HFF-Myc (cell line): ENCODE data around the gene HLA-E.
"Not testable (repeated sequence)": the region's sequence is repeated elsewhere in the genome, so short reads cannot be mapped to it uniquely, and the experiment has no call there.

Experiments used
- DNase-seq: peaks from one replicate; pipeline ENCODE4 v3.0.0-alpha.2; 2011; ENCODE audit warnings: low read depth; ENCODE audit errors: extremely low read depth
- H3K4me3 ChIP-seq: replicated peaks from 2 replicates; pipeline ENCODE4 v1.5.1; 2011; ENCODE audit warnings: low read depth, mild to moderate bottlenecking, control low read depth, low read length
- TF ChIP-seq, protein P1 (sequence below): IDR thresholded peaks from 2 replicates; pipeline ENCODE4 v1.5.1; 2012; ENCODE audit warnings: mild to moderate bottlenecking, low read depth, low read length, control low read depth; ENCODE audit errors: missing control alignments

The HLA-E gene

DNA sequence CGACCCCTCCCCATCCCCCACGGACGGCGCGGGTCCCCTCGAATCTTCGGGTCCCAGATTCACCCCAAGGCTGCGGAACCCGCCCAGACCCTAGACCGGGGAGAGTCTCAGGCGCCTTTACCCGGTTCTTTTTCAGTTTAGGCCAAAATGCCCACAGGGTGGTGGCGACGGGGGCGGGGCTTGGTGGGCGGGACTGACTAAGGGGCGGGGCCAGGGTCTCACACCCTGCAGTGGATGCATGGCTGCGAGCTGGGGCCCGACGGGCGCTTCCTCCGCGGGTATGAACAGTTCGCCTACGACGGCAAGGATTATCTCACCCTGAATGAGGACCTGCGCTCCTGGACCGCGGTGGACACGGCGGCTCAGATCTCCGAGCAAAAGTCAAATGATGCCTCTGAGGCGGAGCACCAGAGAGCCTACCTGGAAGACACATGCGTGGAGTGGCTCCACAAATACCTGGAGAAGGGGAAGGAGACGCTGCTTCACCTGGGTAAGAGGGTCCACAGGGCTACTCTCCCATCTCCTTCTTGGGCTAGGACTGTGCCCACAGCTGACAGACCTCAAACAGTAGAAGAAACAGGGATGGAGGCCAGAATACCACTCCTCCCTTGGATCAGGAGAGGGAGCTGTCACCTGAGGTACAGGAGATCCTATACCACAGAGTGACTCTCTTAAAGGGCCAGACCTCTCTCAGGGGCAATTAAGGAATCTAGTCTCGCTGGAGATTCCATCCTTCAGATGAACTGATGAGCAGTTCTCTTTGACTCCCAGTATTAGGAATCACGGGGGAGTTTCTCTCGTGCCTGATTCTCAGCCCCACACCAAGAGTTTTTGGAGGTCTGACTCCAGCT, 942 bp downstream of the HLA-E start:
- peak overlapping the region; percentile 96 for H3K4me3 ChIP-seq
- TF ChIP-seq, protein P1, sequence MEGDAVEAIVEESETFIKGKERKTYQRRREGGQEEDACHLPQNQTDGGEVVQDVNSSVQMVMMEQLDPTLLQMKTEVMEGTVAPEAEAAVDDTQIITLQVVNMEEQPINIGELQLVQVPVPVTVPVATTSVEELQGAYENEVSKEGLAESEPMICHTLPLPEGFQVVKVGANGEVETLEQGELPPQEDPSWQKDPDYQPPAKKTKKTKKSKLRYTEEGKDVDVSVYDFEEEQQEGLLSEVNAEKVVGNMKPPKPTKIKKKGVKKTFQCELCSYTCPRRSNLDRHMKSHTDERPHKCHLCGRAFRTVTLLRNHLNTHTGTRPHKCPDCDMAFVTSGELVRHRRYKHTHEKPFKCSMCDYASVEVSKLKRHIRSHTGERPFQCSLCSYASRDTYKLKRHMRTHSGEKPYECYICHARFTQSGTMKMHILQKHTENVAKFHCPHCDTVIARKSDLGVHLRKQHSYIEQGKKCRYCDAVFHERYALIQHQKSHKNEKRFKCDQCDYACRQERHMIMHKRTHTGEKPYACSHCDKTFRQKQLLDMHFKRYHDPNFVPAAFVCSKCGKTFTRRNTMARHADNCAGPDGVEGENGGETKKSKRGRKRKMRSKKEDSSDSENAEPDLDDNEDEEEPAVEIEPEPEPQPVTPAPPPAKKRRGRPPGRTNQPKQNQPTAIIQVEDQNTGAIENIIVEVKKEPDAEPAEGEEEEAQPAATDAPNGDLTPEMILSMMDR, result no peak
- no peak for DNase-seq

DNA sequence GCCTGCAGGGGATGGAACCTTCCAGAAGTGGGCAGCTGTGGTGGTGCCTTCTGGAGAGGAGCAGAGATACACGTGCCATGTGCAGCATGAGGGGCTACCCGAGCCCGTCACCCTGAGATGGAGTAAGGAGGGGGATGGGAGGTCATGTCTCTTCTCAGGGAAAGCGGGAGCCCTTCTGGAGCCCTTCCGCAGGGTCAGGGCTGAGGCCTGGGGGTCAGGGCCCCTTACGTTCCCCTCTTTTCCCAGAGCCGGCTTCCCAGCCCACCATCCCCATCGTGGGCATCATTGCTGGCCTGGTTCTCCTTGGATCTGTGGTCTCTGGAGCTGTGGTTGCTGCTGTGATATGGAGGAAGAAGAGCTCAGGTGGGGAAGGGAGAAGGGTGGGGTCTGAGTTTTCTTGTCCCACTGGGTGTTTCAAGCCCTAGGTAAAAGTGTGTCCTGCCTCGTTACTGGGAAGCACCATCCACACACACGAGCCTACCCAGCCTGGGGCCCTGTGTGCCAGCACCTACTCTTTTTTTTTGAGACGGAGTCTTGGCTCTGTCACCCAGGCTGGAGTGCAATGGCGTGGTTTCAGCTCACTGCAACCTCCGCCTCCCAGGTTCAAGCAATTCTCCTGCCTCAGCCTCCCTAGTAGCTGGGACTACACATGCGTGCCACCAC, 2.1 kb downstream of the HLA-E start:
- not testable (repeated sequence) for H3K4me3 ChIP-seq

DNA sequence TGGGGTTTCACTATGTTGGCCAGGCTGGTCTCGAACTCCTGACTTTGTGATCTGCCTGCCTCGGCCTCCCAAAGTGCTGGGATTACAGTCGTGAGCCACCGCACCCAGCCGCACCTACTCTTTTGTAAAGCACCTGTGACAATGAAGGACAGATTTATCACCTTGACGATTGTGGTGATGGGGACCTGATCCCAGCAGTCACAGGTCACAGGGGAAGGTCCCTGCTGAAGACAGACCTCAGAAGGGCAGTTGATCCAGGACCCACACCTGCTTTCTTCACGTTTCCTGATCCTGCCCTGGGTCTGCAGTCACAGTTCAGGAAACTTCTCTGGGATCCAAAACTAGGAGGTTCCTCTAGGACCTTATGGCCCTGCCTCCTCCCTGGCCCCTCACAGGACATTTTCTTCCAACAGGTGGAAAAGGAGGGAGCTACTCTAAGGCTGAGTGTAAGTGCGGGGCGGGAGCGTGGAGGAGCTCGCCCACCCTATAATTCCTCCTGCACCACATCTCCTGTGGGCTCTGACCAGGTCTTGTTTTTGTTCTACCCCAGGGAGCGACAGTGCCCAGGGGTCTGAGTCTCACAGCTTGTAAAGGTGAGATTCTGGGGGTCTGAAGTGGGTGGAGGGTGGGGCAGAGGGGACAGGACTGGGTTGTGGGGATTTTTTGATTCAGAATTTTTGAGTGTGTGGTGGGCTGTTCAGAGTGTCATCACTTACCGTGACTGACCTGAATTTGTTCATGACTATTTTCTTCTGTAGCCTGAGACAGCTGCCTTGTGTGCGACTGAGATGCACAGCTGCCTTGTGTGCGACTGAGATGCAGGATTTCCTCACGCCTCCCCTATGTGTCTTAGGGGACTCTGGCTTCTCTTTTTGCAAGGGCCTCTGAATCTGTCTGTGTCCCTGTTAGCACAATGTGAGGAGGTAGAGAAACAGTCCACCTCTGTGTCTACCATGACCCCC, 3.0 kb downstream of the HLA-E start:
- TF ChIP-seq, protein P1, result no peak
- no peak overlapping the region for H3K4me3 ChIP-seq
- DNase-seq, result no peak

More for the DNA sequence above, 2.1 kb downstream of the HLA-E start:
- not testable (repeated sequence) for DNase-seq

DNA sequence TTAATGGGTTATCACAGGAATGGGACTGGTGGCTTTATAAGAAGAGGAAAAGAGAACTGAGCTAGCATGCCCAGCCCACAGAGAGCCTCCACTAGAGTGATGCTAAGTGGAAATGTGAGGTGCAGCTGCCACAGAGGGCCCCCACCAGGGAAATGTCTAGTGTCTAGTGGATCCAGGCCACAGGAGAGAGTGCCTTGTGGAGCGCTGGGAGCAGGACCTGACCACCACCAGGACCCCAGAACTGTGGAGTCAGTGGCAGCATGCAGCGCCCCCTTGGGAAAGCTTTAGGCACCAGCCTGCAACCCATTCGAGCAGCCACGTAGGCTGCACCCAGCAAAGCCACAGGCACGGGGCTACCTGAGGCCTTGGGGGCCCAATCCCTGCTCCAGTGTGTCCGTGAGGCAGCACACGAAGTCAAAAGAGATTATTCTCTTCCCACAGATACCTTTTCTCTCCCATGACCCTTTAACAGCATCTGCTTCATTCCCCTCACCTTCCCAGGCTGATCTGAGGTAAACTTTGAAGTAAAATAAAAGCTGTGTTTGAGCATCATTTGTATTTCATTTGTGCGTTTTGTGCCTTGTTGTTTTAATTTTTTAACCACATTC, 4.4 kb downstream of the HLA-E start:
- no peak overlapping the region for H3K4me3 ChIP-seq
- no peak for DNase-seq
- TF ChIP-seq, protein P1, result peak; percentile 15

DNA sequence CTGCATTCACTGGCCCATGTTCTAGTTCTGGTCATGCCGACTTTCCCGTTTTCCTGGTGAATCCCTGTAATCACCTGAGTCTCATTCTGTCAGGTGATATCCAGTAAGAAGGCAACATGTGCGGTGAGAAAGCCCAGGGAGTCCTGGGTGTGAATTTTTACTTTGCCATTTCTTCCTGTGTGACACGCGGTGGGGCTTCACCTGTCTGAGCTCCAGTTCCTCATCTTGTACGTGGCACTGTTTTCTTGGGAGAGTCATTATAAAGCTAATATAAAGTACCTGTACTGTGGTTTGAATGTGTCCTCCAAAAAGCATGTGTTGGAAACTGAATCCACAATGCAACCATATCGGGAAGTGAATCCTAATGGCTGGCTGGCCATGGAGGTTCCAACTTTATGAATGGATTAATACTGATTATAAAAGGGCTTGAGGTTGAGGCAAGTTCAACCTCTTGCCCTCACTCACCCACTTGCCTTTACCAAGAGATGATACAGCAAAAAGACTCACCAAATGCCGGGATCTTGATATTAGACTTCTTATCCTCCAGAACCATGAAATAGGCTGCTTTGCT, 5.1 kb downstream of the HLA-E start:
- no peak for DNase-seq
- H3K4me3 ChIP-seq, result no peak overlapping the region
- TF ChIP-seq, protein P1, result no peak

DNA sequence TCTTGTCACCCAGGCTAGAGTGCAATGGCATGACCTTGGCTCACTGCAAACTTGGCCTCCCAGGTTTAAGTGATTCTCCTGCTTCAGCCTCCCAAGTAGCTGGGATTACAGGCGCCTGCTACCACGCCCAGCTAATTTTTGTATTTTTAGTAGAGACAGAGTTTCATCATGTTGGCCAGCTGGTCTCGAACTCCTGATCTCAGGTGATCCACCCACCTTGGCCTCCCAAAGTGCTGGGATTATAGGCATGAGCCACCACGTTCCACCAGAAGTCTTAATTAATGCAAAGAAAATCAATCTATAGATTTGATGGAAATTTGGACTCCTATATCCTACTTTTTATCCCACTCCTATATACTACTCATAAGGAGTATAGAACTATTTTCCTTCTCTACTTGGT, 5.8 kb downstream of the HLA-E start:
- H3K4me3 ChIP-seq, DNase-seq: not testable (repeated sequence)

DNA sequence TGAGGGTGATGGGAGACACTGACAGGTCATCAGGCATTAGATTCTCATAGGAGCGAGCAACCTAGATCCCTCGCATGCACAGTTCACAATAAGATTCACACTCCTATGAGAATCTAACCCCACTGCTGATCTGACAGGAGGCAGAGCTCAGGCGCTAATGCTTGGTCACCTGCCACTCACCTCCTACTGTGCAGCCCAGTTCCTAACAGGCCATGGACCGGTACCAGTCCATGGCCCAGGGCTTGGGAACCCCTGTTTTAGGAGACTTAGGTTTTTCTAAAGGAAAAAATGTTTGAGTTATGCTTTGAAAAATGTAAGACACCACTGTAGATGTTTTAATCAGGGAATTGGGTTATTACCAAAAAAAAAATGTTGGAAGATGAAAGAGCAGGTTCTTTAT, 6.7 kb downstream of the HLA-E start:
- no peak overlapping the region for H3K4me3 ChIP-seq
- no peak for DNase-seq
- TF ChIP-seq, protein P1, result no peak

DNA sequence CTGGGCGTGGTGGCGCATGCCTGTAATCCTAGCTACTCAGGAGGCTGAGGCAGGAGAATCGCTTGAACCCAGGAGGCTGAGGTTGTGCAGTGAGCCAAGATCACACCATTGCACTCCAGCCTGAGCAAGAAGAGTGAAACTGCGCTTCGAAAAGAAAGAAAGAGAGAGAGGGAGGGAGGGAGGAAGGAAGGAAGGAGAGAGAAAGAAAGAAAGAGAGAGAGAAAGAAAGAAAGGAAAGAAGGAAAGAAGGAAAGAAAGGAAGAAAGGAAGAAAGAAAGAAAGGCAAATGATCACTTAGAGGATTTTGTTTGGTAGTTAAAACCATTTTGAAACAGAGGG, 7.9 kb downstream of the HLA-E start:
- DNase-seq, H3K4me3 ChIP-seq: not testable (repeated sequence)
